ENCODE measurements around the gene EPHA8. TPM values are rescaled to one million over a fixed set of nuclear protein-coding genes. Genes with fewer than 3 reads are reported as not detected.

The EPHA8 gene
- total RNA-seq, 1 experiment from 2014 or later = 0.07 TPM

GRCh38 chr1:22586356-22587130, 23.3 kb downstream of the EPHA8 start:
- Histone ChIP-seq H3K79me2 (ENCODE audit: low read length) (no peaks in the 10 kb centered on the region), H3K36me3 (ENCODE audit: low read depth, low read length) (no peaks in the 10 kb centered on the region), H2AFZ (ENCODE audit: low read length) (no peak overlapping the region), H3K4me2 (ENCODE audit: low read length) (no peak overlapping the region), H3K9me3 (ENCODE audit: low read length) (no peaks in the 10 kb centered on the region), H4K20me1 (ENCODE audit: low read length) (no peaks in the 10 kb centered on the region), H3K4me3 (ENCODE audit: low read length) (no peak overlapping the region), H3K27ac (ENCODE audit: low read length) (no peak overlapping the region), H3F3A (ENCODE audit: low read length, unreplicated experiment) (no peaks in the 10 kb centered on the region), H3K9me2 (replicated peaks; ENCODE audit: low read length) (no peaks in the 10 kb centered on the region), H3K4me1 (ENCODE audit: insufficient read depth, low read length) (no peaks in the 10 kb centered on the region), H3K27me3 (ENCODE audit: low read length) (no peaks in the 10 kb centered on the region), H3K9ac (ENCODE audit: low read length) (no peak overlapping the region)
- ChIA-PET CTCF (no interaction called here), POLR2A (ENCODE audit: unreplicated experiment) (no interaction called here)
- DNase-seq = no peak
- TF ChIP-seq CTCF (conservative IDR thresholded peaks at IDR 0.05; ENCODE audit: low read depth, low read length) (no peak), EZH2 (IDR thresholded peaks at IDR 0.05; ENCODE audit: low read length, unreplicated experiment) (no peak), EZH2phosphoT487 (IDR thresholded peaks at IDR 0.05; ENCODE audit: borderline replicate concordance, low read length) (no peak)
- ATAC-seq = no peak
- intact Hi-C loops (cut with micrococcal nuclease) = no loop called here
- BruUV-seq (replicated peaks) = no TSS peak

- CTCF ChIA-PET = no interaction called here
Measured at GRCh38 chr1:22587247-22587646, 24.0 kb downstream of the EPHA8 start.

More at GRCh38 chr1:22587247-22587646, 24.0 kb downstream of the EPHA8 start:
- Histone ChIP-seq H3F3A (ENCODE audit: low read length, unreplicated experiment) (no peaks in the 10 kb centered on the region), H3K9ac (ENCODE audit: low read length) (no peak overlapping the region), H3K27me3 (ENCODE audit: low read length) (no peaks in the 10 kb centered on the region), H2AFZ (ENCODE audit: low read length) (no peak overlapping the region), H3K27ac (ENCODE audit: low read length) (no peak overlapping the region), H3K9me2 (replicated peaks; ENCODE audit: low read length) (no peaks in the 10 kb centered on the region), H3K4me3 (ENCODE audit: low read length) (no peak overlapping the region), H3K4me2 (ENCODE audit: low read length) (no peak overlapping the region), H3K36me3 (ENCODE audit: low read depth, low read length) (no peaks in the 10 kb centered on the region), H3K4me1 (ENCODE audit: insufficient read depth, low read length) (no peaks in the 10 kb centered on the region), H3K79me2 (ENCODE audit: low read length) (no peaks in the 10 kb centered on the region), H4K20me1 (ENCODE audit: low read length) (no peaks in the 10 kb centered on the region), H3K9me3 (ENCODE audit: low read length) (no peaks in the 10 kb centered on the region)
- no peak for TF ChIP-seq CTCF (conservative IDR thresholded peaks at IDR 0.05; ENCODE audit: low read depth, low read length)
- TF ChIP-seq EZH2phosphoT487 (IDR thresholded peaks at IDR 0.05; ENCODE audit: borderline replicate concordance, low read length) = no peak
- TF ChIP-seq EZH2 (IDR thresholded peaks at IDR 0.05; ENCODE audit: low read length, unreplicated experiment) = no peak
- DNase-seq (no peak), ATAC-seq (no peak)
- intact Hi-C loops (cut with micrococcal nuclease) = no loop called here
- POLR2A ChIA-PET (ENCODE audit: unreplicated experiment) = no interaction called here
- no TSS peak for BruUV-seq (replicated peaks)

Measured in PC-3 (cell line).